GM06990 (cell line): Measurements from ENCODE around the gene KIF26B.

Experiments used
- DNase-seq: peaks from one replicate; pipeline ENCODE4 v3.0.0-alpha.2; 2011; ENCODE audit not compliant: insufficient read length; ENCODE audit errors: extremely low read depth
- H3K27me3 ChIP-seq: replicated peaks from 2 replicates; pipeline ENCODE4 v1.6.0; 2011; ENCODE audit warnings: low read length; ENCODE audit not compliant: control insufficient read depth, insufficient read depth
- H3K36me3 ChIP-seq: 2 replicates; pipeline ENCODE4 v1.5.1; 2011; ENCODE audit warnings: low read length; ENCODE audit not compliant: control insufficient read depth, insufficient read depth
- H3K4me3 ChIP-seq: replicated peaks from 2 replicates; pipeline ENCODE4 v1.5.1; 2011; ENCODE audit warnings: low read depth, mild to moderate bottlenecking, control low read depth, low read length
- CTCF ChIP-seq: IDR thresholded peaks from 2 replicates; pipeline ENCODE4 v1.5.1; 2011; ENCODE audit warnings: low read length, control low read depth, mild to moderate bottlenecking, inconsistent platforms; ENCODE audit not compliant: insufficient read depth, poor library complexity, severe bottlenecking

Gene KIF26B

GRCh38 chr1:245465666-245466065 is 310.9 kb downstream of the KIF26B start:
- peaks cover 2% of the 10 kb centered on the region; the same call in 1 of the 2 replicates for H3K27me3 ChIP-seq
- DNase-seq: no peak
- H3K4me3 ChIP-seq: no peak overlapping the region
- H3K36me3 ChIP-seq: no peaks in the 10 kb centered on the region
- no peak for TF ChIP-seq CTCF

- DNase-seq: no peak
- H3K4me3 ChIP-seq: no peak overlapping the region
- no peak for TF ChIP-seq CTCF
- H3K36me3 ChIP-seq: no peaks in the 10 kb centered on the region
- H3K27me3 ChIP-seq: peaks cover 2% of the 10 kb centered on the region; the same call in 1 of the 2 replicates
These were observed 311.5 kb downstream of the KIF26B start for GRCh38 chr1:245466261-245466660.

GRCh38 chr1:245467804-245468203 is 313.0 kb downstream of the KIF26B start:
- Histone ChIP-seq H3K27me3 (peaks cover under 1% of the 10 kb centered on the region; the same call in 1 of the 2 replicates), H3K36me3 (no peaks in the 10 kb centered on the region), H3K4me3 (no peak overlapping the region)
- no peak for DNase-seq
- no peak for TF ChIP-seq CTCF

GRCh38 chr1:245469006-245469405 is 314.2 kb downstream of the KIF26B start:
- TF ChIP-seq CTCF: no peak
- Histone ChIP-seq H3K4me3 (no peak overlapping the region), H3K27me3 (no peaks in the 10 kb centered on the region), H3K36me3 (no peaks in the 10 kb centered on the region)
- no peak for DNase-seq

- Histone ChIP-seq H3K27me3 (no peaks in the 10 kb centered on the region), H3K4me3 (no peak overlapping the region), H3K36me3 (no peaks in the 10 kb centered on the region)
- DNase-seq: no peak
- no peak for TF ChIP-seq CTCF
These were observed 314.9 kb downstream of the KIF26B start for GRCh38 chr1:245469734-245470133.

- DNase-seq: no peak
- no peak for TF ChIP-seq CTCF
- H3K36me3 ChIP-seq: no peaks in the 10 kb centered on the region
- no peaks in the 10 kb centered on the region for H3K27me3 ChIP-seq
- H3K4me3 ChIP-seq: no peak overlapping the region
These were observed 320.3 kb downstream of the KIF26B start for GRCh38 chr1:245475126-245475525.
